ENCODE measurements around the gene TBL2.
"Not testable (repeated sequence)": the region's sequence is repeated elsewhere in the genome, so short reads cannot be mapped to it uniquely, and the experiment has no call there.

The TBL2 gene

GRCh38 chr7:73573791-73574190 lies 4.6 kb downstream of the TBL2 start:
- in situ Hi-C loops (cut with MboI; ENCODE audit: low pct_unique_long_range_greater_than_20kb, low sequenced_read_pairs), result no loop called here
- no peak for DNase-seq

- no peak for DNase-seq
- in situ Hi-C loops (cut with MboI; ENCODE audit: low pct_unique_long_range_greater_than_20kb, low sequenced_read_pairs), result no loop called here
These were observed 5.1 kb downstream of the TBL2 start for GRCh38 chr7:73573276-73573675.

- DNase-seq, result no peak
These were observed 5.6 kb downstream of the TBL2 start for GRCh38 chr7:73572767-73573186.

GRCh38 chr7:73570977-73571376 lies 7.4 kb downstream of the TBL2 start:
- in situ Hi-C loops (cut with MboI; ENCODE audit: low pct_unique_long_range_greater_than_20kb, low sequenced_read_pairs), result no loop called here

More at GRCh38 chr7:73572767-73573186, 5.6 kb downstream of the TBL2 start:
- in situ Hi-C loops (cut with MboI; ENCODE audit: low pct_unique_long_range_greater_than_20kb, low sequenced_read_pairs), result no loop called here

GRCh38 chr7:73570521-73570920 lies 7.9 kb downstream of the TBL2 start:
- in situ Hi-C loops (cut with MboI; ENCODE audit: low pct_unique_long_range_greater_than_20kb, low sequenced_read_pairs), result no loop called here
- DNase-seq, result no peak

More at GRCh38 chr7:73570977-73571376, 7.4 kb downstream of the TBL2 start:
- DNase-seq, result no peak

GRCh38 chr7:73569042-73569608 lies 9.3 kb downstream of the TBL2 start:
- in situ Hi-C loops (cut with MboI; ENCODE audit: low pct_unique_long_range_greater_than_20kb, low sequenced_read_pairs), result no loop called here
- DNase-seq, result no peak

DNA sequence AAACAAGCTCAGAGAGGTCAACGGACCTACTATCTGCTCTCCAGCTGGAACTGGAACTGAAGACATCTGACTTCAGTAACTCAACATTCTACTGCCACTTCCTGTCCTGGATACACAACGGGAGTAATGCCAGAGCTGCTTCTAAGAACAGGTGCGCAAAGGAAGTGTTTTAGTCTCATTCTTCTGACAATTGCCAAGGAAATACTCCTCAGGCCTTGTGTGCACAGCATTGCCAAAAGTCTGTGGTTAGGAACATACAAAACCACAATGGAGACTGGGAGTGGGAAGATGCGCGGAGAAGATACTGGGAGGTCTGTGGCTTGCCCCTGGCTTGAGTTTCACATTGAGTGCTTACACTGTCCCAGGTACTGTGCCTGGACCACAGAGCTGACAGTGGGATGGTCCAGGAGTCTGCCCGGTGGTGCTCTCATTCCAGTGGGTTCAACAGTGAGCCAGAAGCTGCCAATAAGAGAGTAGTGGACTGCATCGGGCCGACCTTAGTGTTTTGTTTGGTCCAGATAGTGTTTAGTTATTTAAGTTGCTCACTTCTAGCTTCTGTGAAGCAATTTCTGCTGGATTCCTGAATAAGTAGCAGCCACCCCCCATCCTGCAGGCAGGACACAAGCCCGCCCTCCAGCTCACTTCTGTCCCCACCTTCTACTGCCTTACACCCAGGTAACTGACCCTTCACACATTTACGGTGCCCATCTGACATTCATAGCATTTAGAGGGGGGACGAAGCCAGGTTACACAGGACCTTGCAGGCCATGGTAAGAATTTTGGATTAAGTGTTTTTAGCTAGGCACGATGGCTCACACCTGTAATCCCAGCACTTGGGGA lies 10.3 kb downstream of the TBL2 start:
- DNase-seq, result peak; percentile 36
- in situ Hi-C loops (cut with MboI; ENCODE audit: low pct_unique_long_range_greater_than_20kb, low sequenced_read_pairs), result no loop called here

GRCh38 chr7:73567140-73567539 lies 11.2 kb downstream of the TBL2 start:
- in situ Hi-C loops (cut with MboI; ENCODE audit: low pct_unique_long_range_greater_than_20kb, low sequenced_read_pairs), result no loop called here
- no peak for DNase-seq

DNA sequence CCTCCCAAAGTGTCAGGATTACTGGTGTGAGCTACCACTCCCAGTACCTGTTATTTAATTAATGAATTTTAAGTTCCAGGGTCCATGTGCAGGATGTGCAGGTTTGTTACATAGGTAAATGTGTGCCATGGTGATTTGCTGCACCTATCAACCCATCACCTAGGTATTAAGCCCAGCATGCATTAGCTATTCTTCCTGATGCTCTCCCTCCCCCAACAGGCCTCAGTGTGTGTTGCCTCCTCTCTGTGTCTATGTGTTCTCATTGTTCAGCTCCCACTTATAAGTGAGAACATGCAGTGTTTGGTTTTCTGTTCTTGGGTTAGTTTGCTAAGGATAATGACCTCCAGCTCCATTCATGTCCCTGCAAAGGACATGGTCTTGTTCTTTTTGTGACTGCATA lies 11.9 kb downstream of the TBL2 start:
- in situ Hi-C loops (cut with MboI; ENCODE audit: low pct_unique_long_range_greater_than_20kb, low sequenced_read_pairs); DNase-seq: not testable (repeated sequence)

- in situ Hi-C loops (cut with MboI; ENCODE audit: low pct_unique_long_range_greater_than_20kb, low sequenced_read_pairs), result no loop called here
- no peak for DNase-seq
These were observed 12.6 kb downstream of the TBL2 start for GRCh38 chr7:73565675-73566340.

DNA sequence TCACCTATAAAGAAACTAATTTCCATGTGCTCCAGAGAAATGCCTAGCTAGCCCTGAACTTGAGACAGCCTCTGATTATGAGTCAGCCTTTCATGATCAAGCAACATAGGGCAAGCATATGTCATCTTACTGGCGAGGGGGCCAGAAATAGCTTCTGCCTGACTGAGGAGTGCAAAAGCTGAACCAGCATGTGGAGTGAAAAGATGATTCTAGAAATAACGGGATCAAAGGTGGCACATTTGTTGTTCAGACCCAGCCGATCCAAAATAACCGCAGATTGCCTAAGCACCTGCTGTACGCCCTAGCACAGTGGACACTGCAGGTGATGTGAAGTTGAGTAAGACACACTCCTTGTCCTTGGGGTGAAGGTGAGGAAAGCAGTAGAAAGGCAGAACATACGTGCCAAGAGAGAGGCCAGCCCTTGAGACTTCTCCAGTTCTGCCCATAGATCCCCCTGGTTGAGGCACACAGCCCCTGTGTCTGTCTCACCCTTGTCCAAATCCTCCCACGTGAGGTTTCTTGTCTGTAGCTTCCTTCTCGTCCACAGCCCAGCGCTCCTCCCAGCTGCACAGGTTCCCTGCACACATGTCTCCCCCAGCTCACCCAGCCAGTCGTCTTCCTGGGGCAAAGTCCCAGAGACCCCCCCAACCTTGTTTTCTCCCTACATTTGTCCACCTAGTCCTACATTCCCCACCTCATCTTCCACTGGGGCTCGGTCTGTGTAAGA lies 18.1 kb downstream of the TBL2 start:
- no peak for DNase-seq
- in situ Hi-C loops (cut with MboI; ENCODE audit: low pct_unique_long_range_greater_than_20kb, low sequenced_read_pairs), result no loop called here

DNA sequence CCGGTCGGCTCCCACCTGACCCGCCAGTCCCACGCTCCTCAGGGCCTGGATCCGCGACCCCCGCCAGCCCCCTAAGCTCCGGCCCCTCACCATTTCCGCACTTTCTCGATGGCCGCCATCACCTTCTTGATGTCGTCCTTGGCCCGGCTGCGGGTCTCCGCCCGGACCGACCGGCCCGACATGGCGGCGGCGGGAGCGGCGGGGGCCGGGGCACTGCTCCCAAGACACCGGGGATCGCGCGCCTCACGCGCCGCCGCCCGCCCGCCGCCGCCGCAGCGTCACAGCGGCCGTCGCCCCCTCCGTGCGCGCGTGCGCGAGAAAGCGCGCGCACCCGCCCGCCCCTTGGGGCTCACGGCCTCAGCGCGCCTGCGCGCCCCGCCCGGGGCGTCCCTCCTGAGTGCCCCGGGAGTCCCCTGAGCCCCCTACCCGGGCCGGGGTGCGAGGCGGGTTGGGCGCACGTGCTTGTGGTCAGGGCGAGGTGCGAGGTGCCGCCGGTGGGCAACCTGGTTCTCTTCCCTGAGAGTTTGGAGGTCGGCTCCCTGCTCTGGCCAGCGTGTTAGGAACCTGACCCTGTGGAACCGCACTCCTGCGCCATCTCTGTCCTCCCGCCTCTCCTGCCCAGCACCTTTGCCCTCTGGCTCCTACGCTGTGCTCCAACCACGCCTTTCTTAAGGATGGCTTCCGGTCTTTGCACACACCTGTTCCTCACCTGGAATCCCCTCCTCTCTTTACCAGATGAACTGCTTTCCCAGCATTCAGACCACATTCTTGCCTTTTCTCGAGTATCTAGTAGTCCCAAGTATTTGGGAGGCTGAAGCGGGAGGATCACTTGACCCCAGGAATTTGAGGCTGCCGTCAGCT lies 20.8 kb downstream of the TBL2 start, which contains the start of gene BCL7B:
BCL7B (minus strand) TSS at position 294 of the 861 bp plus-strand sequence; CDS start at position 182, 112 bp downstream.
- in situ Hi-C loops (cut with MboI; ENCODE audit: low pct_unique_long_range_greater_than_20kb, low sequenced_read_pairs), result no loop called here
- DNase-seq, result peak; percentile 54

GRCh38 chr7:73557108-73557396 lies 21.3 kb downstream of the TBL2 start:
- in situ Hi-C loops (cut with MboI; ENCODE audit: low pct_unique_long_range_greater_than_20kb, low sequenced_read_pairs), result no loop called here

GRCh38 chr7:73556208-73557107 lies 21.9 kb downstream of the TBL2 start:
- in situ Hi-C loops (cut with MboI; ENCODE audit: low pct_unique_long_range_greater_than_20kb, low sequenced_read_pairs), result no loop called here
- DNase-seq, result no peak

More at GRCh38 chr7:73557108-73557396, 21.3 kb downstream of the TBL2 start:
- DNase-seq, result peak; percentile 94

- DNase-seq, result no peak
- in situ Hi-C loops (cut with MboI; ENCODE audit: low pct_unique_long_range_greater_than_20kb, low sequenced_read_pairs), result no loop called here
These were observed 22.9 kb downstream of the TBL2 start for GRCh38 chr7:73555411-73555982.

- in situ Hi-C loops (cut with MboI; ENCODE audit: low pct_unique_long_range_greater_than_20kb, low sequenced_read_pairs); DNase-seq: not testable (repeated sequence)
These were observed 28.3 kb downstream of the TBL2 start for GRCh38 chr7:73550093-73550492.

GRCh38 chr7:73549176-73549575 lies 29.2 kb downstream of the TBL2 start:
- in situ Hi-C loops (cut with MboI; ENCODE audit: low pct_unique_long_range_greater_than_20kb, low sequenced_read_pairs), result no loop called here
- no peak for DNase-seq

All from KBM-7 (cell line).